ENCODE results near the gene LCN2.

LCN2 gene

DNA sequence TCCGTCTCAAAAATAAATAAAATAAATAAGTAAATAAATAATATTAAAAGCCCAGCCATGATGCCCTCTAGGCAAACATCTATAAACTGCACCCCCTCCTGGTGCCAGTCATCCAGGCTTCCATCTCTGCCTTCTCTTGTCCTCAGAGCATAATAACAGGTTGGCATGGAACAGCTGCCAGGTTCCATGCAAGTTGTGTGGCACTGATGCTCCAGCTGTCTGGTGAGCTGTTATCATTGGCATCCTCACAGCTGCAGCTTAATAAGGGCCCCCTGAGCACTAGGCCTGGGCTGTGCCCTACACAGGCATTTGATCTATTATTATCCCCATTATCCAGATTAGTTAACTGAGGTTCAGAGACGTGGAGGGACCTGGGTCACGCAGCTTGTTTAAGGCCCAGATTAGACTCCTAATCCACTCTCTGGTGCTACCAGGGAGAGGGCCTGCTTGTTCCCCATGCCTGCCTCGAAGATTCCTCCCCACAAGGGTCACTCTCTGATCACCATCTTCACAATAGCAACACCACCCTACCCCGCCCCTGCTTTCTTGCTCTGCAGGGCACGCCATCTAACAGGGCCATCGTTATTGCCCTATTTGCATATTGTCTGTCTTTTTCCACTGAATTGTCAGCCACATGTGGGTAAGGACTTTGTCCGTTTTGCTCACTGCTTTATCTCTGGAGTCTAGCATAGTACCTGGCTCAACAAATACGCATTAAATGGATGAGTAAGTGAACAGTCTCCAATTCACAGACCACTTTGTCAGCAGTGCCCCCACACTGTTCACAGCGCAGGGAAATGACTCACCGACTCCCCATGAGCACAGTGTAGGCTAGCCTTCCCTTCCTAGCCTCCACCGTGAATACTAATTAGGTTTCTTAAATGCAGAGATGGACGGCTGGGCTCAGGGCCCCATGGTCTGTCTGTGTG is 52.5 kb downstream of the LCN2 start:
- no peak for DNase-seq (ENCODE audit: low read depth)

- no peak for DNase-seq (ENCODE audit: low read depth)
These were observed 53.4 kb downstream of the LCN2 start for GRCh38 chr9:128202648-128203023.

Data from GM04504 (cell line).